Activated CD8-positive, alpha-beta T cell treated with anti-CD3 and anti-CD28 coated beads for 36 hours (primary cell): Measurements from ENCODE around the gene KCNE4. TPM values are rescaled to one million over a fixed set of nuclear protein-coding genes. Genes with fewer than 3 reads are reported as not detected.

Experiments used
- ATAC-seq: fragments of 200-7000 bp; cut with Tn5 transposase; one replicate; pipeline ENCODE4 v1.10.0; 2021; ENCODE audit warnings: mild to moderate bottlenecking, moderate library complexity
- CTCF ChIA-PET: fragments of 350-600 bp; sonication (Branson Sonifier 250); formaldehyde crosslinking; loops from one replicate; lab custom pipeline; 2021; ENCODE audit warnings: antibody characterized with exemption; lab: Charles Lee
- POLR2A ChIA-PET: fragments of 350-600 bp; sonication (Branson Sonifier 250); formaldehyde crosslinking; loops from one replicate; lab custom pipeline; 2021; ENCODE audit warnings: antibody characterized with exemption; lab: Charles Lee
- DNase-seq: peaks from one replicate; pipeline ENCODE4 v3.0.0-alpha.2; 2020
- H3K27ac Mint-ChIP-seq: one replicate; pipeline ENCODE4 v1.8.0; 2021; ENCODE audit warnings: mild to moderate bottlenecking, mixed read lengths
- H3K27me3 Mint-ChIP-seq: one replicate; pipeline ENCODE4 v1.8.0; 2021; ENCODE audit warnings: mixed read lengths
- H3K36me3 Mint-ChIP-seq: one replicate; pipeline ENCODE4 v1.8.0; 2021; ENCODE audit warnings: low read depth, mixed read lengths
- H3K4me1 Mint-ChIP-seq: one replicate; pipeline ENCODE4 v1.8.0; 2021; ENCODE audit warnings: low read depth, mixed read lengths
- H3K4me3 Mint-ChIP-seq: one replicate; pipeline ENCODE4 v1.8.0; 2021; ENCODE audit warnings: mild to moderate bottlenecking, moderate library complexity, mixed read lengths
- H3K9me3 Mint-ChIP-seq: one replicate; pipeline ENCODE4 v1.8.0; 2021; ENCODE audit warnings: mixed read lengths
- CTCF ChIP-seq: fragments of 200-600 bp; IDR thresholded peaks from one replicate; pipeline ENCODE4 v1.8.0; 2022; ENCODE audit warnings: antibody characterized with exemption, mild to moderate bottlenecking
- intact Hi-C: fragments of 100-400 bp; cut with micrococcal nuclease; formaldehyde crosslinking; loops from one replicate; pipeline ENCODE4 v1.10.0; 2022
- total RNA-seq, 2 experiments: library from RNA; stranded (reverse); gene quantifications; one replicate each; pipeline ENCODE4 v1.2.3, GENCODE V29; 2021

KCNE4 gene
- total RNA-seq, 2 experiments from 2014 or later: not detected

GRCh38 chr2:223087466-223087865 is 35.5 kb downstream of the KCNE4 start:
- intact Hi-C loops: no loop called here
- ChIA-PET CTCF (no interaction called here), POLR2A (no interaction called here)
- Mint-ChIP-seq H3K27me3 (peaks cover 5% of the 10 kb centered on the region), H3K4me3 (no peak overlapping the region), H3K36me3 (no peaks in the 10 kb centered on the region), H3K4me1 (no peaks in the 10 kb centered on the region), H3K9me3 (no peaks in the 10 kb centered on the region), H3K27ac (no peak overlapping the region)
- DNase-seq (no peak), ATAC-seq (no peak)
- TF ChIP-seq CTCF: no peak

GRCh38 chr2:223088866-223089265 is 36.9 kb downstream of the KCNE4 start:
- no peaks in the 10 kb centered on the region for H3K36me3 Mint-ChIP-seq
- no peak overlapping the region for H3K4me3 Mint-ChIP-seq
- DNase-seq: no peak
- CTCF ChIA-PET: no interaction called here
- ATAC-seq: no peak
- H3K4me1 Mint-ChIP-seq: no peaks in the 10 kb centered on the region
- intact Hi-C loops: no loop called here
- peaks cover 5% of the 10 kb centered on the region for H3K27me3 Mint-ChIP-seq
- H3K27ac Mint-ChIP-seq: no peak overlapping the region
- no peaks in the 10 kb centered on the region for H3K9me3 Mint-ChIP-seq
- POLR2A ChIA-PET: no interaction called here
- no peak for TF ChIP-seq CTCF

GRCh38 chr2:223090039-223090438 is 38.0 kb downstream of the KCNE4 start:
- DNase-seq: no peak
- CTCF ChIA-PET: no interaction called here
- H3K4me3 Mint-ChIP-seq: no peak overlapping the region
- intact Hi-C loops: no loop called here
- no peaks in the 10 kb centered on the region for H3K9me3 Mint-ChIP-seq
- no peak overlapping the region for H3K27ac Mint-ChIP-seq
- H3K27me3 Mint-ChIP-seq: peaks cover 5% of the 10 kb centered on the region
- POLR2A ChIA-PET: no interaction called here
- TF ChIP-seq CTCF: no peak
- H3K36me3 Mint-ChIP-seq: no peaks in the 10 kb centered on the region
- no peak for ATAC-seq
- no peaks in the 10 kb centered on the region for H3K4me1 Mint-ChIP-seq

- no peak for DNase-seq
- no peaks in the 10 kb centered on the region for H3K9me3 Mint-ChIP-seq
- H3K4me3 Mint-ChIP-seq: no peak overlapping the region
- no peak overlapping the region for H3K27ac Mint-ChIP-seq
- POLR2A ChIA-PET: no interaction called here
- no peak for TF ChIP-seq CTCF
- CTCF ChIA-PET: no interaction called here
- no peaks in the 10 kb centered on the region for H3K36me3 Mint-ChIP-seq
- no peaks in the 10 kb centered on the region for H3K4me1 Mint-ChIP-seq
- no peak for ATAC-seq
- intact Hi-C loops: no loop called here
- H3K27me3 Mint-ChIP-seq: peaks cover 5% of the 10 kb centered on the region
Observed at GRCh38 chr2:223090540-223091235, 38.7 kb downstream of the KCNE4 start.

- no peaks in the 10 kb centered on the region for H3K9me3 Mint-ChIP-seq
- no peak for ATAC-seq
- ChIA-PET POLR2A (no interaction called here), CTCF (no interaction called here)
- peaks cover 2% of the 10 kb centered on the region for H3K27me3 Mint-ChIP-seq
- H3K4me3 Mint-ChIP-seq: no peak overlapping the region
- TF ChIP-seq CTCF: no peak
- H3K4me1 Mint-ChIP-seq: no peaks in the 10 kb centered on the region
- intact Hi-C loops: no loop called here
- DNase-seq: no peak
- H3K27ac Mint-ChIP-seq: no peak overlapping the region
- H3K36me3 Mint-ChIP-seq: no peaks in the 10 kb centered on the region
Observed at GRCh38 chr2:223092667-223093066, 40.7 kb downstream of the KCNE4 start.
